G401 (cell line): ENCODE measurements around the gene FAM83E. TPM values are rescaled to one million over a fixed set of nuclear protein-coding genes. Genes with fewer than 3 reads are reported as not detected.
A peak's percentile ranks its signal among the peaks of the same experiment; 100 is the strongest.
"Not testable (repeated sequence)": the region's sequence is repeated elsewhere in the genome, so short reads cannot be mapped to it uniquely, and the experiment has no call there.

Experiments used
- DNase-seq: peaks from one replicate; pipeline ENCODE4 v3.0.0-alpha.2; 2015; ENCODE audit warnings: low spot score
- in situ Hi-C: cut with HindIII; loops from 2 replicates; pipeline ENCODE4 v1.10.0; 2016; ENCODE audit warnings: low sequenced_read_pairs, mixed read lengths
- total RNA-seq: library from RNA; depleted of rRNA; stranded (reverse); fragments of >200 nt; shearing (Covaris generic); gene quantifications from 2 replicates; pipeline ENCODE4 v1.2.3, GENCODE V29; 2014; rRNA removed

FAM83E gene
- total RNA-seq = 0.34 TPM in 1 of 2 replicates, not detected in the other

DNA sequence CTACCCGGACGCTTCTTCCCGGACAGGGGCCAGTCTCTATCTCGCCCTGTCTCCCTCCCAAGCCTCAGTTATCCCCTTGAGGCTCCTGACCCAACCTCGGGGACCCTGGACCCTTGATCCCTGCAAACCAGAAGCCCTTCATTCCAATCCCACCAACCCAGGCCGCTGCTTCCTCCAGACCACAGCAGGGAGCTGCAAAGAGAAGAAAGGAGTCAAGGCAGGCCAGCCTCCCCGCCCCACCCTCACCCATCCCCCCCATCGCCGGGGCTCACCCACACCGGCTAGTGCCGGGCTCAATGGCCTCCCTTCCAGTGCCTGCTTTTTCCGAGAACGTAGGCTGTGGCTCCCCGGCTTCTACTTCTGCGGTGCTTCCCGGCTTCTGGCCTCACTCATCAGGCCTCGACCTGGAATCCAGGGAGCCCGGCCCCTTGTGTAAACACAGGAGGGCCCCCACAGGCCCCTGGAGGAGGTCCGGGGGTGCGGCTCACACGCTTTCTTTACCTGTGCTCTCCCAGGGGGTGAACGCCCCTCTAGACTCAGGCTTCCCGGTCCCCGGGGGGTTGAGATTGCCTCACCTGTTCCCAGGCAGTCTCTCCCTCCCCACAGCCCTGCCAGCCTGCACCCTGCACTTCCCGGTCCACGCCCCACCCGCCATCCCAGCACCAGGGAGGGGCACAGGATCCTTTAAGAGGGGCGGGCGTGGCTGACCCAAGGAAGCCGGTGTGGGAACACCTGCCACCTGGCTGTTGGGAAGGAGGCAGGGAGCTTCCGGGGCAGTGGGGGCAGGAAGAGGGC is at the start of gene FAM83E:
Gene FAM83E, minus strand, starts transcription at position 641 of the 795 bp plus-strand sequence. CDS start 1,704 bp downstream, outside the sequence.
- peak; percentile 27 for DNase-seq
- in situ Hi-C loops = no loop called here

DNA sequence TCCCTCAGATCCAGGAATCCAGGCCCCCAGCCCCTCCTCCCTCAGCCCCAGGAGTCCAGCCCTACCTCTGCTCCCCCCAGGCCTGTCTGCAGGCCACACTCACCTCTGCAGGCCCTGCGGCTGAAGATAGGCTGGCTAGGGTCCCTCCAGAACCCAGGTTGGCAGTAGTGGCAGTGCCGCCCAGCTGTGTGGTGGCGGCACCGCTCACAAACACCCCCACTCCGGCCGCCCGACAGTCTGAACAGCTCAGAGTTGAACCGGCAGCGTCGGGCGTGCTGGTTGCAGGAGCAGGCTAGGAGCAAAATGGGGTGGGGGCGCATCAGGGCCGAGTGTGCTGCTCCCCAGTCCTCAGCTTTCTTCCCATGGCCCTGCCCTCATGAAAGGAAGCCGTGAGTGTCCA is 49.6 kb upstream of the FAM83E start:
- no peak for DNase-seq
- in situ Hi-C loops = no loop called here

DNA sequence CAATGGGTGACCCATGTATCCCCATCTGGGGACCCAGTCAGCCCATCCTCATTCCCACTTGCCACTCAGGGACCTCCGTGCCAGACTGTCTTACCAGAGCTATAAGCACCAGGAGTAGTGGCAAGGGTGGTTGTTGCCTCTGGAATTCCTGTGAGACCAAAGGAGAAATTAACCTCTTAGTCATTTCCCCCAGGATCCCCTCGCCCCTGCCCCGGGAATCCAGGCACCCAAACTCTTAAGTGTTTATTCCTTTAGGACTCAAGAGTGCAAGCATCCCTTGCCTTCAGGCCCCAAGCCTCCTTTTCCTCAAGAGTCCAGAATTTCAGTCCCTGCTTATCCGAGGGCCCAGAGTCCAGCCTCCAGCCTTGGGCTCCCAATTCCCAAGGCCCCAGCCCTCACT is 48.8 kb upstream of the FAM83E start:
- no peak for DNase-seq

DNA sequence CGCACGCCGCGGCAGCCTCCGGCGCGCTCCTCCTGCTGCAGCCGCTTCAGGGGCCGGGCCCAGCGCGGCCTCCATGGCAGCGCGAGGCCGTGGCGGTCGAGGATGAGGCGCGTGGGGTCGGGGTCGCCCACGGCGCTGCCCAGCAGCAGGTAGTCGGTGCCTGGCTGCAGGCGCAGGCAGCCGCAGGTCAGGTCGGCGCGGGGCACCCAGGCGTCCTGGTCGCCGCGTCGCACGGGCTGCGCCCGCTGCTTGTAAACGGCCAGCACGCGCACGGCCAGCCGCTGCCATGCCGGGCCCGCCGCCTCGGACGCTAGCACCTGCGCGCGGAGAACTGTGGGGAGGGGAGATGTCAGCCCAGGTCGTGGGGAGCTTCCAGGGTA is 46.8 kb upstream of the FAM83E start:
- in situ Hi-C loops = no loop called here
- DNase-seq = no peak

More for the DNA sequence above, 48.8 kb upstream of the FAM83E start:
- in situ Hi-C loops = no loop called here

DNA sequence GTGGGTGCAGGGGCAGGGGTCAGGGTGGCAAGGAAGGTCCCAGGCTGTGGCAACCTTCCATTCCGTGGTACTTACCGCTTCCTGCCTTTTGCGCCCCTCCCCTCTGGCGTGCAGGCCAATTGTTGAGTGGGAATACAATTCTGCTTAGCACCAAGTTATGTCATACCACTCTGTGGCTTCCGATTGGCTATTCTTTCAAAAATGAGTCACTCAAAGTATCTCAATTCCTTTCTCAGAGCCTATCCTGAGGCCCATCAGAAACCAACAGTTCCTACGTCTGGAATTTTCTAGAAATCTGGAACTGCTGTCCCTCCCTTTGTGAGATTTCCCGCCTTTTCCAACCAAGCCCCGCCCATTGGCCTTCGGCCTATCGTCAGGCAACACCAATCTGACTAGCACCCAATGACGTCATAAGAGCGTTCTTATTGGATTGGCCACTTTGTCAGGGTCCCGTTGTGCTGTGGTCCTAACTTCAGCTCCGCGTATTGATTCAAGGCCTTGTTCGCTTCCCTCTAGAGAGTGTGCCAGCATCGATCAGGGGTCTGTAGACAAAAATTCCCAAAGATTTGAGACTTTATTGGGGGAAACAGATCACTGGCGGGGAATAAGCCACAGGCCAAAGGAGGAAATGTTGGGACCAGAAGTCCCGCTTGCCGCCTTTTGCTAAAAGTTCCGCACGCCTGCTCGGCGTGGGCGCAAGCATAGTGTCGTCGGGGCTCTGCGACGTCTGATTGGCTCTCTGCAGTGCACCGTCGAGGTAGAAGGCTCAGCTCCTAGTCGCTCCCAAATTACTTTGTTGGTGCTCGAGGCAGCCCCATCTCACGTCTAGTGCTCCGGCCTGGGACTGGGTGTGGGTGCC is 46.2 kb upstream of the FAM83E start:
- DNase-seq = peak; percentile 95
- in situ Hi-C loops = no loop called here

DNA sequence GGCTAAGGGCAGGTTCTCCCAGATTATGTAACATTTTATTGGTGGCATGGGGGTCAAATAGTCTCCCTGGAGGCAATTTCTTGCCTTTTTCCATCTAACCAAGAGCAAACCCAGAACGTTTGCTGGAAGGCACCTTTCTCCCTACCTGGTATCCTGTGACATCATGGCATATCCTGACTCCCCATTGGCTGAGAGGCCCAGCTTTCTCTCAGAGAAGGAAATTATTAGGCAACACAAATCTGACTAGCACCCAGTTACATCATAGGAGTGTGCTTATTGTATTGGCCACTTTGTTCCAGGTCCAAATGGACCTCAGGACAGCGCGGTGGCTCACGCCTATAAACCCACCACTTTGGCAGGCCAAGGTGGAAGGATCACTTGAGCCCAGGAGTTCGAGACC is 44.9 kb upstream of the FAM83E start:
- peak; percentile 58 for DNase-seq
- in situ Hi-C loops = no loop called here

DNA sequence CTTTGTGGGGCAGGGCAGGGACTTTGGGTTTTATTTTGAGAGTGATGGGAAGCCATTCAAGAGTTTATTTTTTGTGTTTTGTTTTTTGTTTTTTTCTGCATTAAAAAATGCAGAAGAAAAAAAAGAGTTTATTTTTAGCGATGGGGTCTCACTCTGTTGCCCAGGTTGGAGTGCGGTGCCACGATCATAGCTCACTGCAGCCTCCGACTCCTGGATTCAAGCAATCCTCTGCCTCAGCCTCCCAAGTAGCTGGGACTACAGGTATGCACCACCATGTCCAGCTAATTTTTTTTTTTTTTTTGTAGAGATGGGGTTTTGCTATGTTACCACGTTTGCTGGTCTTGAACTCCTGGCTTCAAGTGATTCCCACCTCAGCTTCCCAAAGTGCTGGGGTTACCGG is 43.6 kb upstream of the FAM83E start:
- in situ Hi-C loops = no loop called here
- no peak for DNase-seq

DNA sequence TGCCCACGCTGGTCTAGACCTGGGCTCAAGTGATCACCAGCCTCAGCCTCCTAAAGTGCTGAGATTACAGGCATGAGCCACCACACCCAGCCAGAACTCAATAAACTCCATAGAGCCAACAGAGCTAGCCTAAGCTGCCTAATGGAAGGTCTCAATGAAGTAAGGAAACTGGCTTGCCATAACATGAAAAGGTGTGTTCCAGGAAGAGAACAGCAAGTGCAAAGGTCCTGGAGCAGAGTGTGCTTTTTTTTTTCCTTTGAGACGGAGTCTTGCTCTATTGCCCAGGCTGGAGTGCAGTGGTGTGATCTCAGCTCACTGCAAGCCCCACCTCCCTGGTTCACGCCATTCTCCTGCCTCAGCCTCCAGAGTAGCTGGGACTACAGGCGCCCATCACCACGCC is 43.0 kb upstream of the FAM83E start:
- DNase-seq, in situ Hi-C loops: not testable (repeated sequence)

DNA sequence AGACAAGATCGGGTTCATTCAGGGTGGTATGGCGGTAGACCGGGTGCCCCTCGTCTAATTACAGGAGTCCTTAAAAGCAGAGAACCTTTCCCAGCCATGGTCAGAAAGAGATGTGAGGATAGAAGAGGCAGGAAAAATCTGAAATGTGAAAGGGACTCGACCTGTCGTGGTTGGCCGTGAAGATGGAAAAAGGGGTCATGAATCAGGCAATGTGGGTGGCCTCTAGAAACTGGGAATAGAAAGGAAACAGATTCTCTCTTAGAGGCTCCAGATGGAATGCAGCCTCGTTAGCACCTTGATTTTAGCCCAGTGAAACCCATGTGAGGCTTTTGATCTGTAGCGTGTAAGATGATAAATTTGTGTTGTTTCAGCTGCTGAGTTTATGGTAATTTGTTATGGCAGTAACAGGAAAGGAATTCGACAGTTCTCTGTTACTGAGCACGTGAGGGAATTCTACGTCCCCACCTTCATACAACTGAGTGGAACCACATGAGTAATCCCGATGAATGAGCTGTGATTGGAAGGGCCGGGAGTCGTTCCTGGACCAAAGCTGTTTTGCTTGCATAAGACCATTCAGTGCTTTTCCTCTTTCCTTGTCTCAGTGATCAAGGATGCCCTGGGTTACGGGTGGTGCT is 42.1 kb upstream of the FAM83E start:
- peak; percentile 33 for DNase-seq

DNA sequence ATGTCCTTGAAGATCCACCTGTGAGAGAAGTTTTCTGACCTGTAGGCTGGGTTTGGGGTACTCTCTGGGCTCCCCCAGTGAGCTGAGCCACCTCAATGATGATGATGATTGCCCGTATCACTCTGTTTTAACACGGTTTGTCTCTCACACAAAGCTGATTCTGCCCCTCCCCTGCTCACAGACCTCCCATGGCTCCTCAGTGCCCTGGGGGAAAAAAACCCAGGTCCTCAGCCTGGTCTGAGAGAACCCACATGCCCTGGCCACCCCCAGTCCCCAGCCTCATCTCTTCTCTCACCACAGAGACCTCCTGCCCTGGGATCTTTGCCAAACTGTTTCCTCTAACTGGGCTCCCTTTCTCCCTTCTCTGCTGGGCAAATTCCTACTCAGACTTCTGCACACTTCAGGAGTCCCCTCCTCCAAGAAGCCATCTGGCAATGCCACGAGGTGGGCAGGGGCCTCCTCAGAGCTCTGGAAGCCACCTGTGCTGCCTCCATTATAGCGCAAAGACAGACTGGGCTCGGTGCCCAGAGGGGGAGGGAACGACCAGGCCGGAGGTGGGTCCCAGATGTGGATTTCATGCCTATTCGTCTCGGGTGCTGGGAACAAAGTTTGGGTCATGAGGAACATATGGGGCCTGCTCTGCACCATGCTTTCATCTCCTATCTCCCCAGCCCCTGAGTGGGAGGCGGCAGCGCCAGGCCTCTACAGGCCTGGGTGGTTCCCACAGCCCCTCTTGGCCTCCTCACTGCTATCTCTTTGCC is 39.6 kb upstream of the FAM83E start:
- in situ Hi-C loops = no loop called here
- DNase-seq = no peak

More for the DNA sequence above, 42.1 kb upstream of the FAM83E start:
- in situ Hi-C loops = no loop called here

DNA sequence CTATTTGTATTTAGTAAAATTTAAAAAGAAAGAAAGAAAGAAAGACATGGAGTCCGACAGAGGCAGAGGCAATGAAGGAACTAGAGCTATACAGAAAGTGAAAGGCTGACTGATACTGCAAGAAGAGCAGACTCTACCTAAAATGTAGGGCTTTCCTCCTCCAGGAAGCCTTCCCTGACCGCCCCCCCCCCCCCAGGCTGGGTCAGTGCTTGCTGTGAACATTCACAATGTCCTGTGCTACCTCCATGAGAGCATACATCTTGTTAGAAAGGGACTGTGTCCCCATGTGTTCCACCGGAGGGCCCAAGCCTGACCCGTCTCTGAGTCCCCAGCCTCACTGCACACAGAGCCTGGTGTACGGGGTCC is 36.8 kb upstream of the FAM83E start:
- in situ Hi-C loops = no loop called here
- DNase-seq = no peak

DNA sequence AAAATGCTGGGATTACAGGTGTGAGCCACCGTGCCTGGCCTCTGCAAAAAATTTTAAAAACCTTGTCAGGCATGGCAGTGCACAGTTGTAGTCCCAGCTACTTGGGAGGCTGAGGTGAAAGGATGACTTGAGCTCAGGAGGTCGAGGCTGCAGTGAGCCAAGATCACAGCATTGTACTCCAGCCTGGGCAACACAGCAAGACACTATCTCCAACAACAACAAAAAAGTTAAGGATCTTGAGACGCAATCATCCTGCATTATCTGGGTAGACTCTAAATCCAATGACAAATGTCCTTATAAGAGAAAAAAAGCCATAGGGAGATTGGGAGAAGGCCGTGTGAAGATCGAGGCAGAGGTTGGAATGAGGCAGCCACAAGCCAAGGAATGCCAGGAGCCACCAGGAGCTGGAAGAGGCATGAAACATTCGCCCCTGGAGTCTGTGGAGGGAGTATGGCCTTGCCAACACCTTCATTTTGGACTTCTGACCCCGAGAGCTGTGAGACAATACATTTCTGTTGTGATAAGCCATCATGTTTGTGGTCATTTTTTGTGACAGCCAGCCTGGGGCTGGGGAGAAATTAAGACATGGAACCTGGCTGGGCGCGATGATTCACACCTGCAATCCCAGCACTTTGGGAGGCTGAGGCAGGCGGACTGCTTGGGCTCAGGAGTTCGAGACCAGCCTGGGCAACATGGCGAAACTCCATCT is 36.3 kb upstream of the FAM83E start:
- in situ Hi-C loops = no loop called here

DNA sequence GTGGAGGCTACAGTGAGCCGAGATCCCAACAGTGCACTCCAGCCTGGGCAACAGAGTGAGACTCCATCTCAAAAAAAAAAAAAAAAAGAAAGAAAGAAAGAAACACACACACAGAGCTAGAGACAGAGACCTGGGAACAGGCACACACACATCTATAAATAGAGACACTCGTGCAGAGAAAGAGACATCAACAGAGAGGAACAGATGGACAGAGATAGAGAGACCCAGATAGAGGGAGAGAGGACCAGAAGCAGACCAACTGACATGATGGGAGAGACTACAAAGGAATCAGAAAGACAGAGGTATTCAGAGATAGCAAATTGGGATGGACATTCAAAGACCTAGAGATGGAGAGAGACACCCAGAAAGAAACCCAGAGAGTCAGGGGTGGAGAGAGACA is 33.3 kb upstream of the FAM83E start:
- DNase-seq = peak; percentile 87
- in situ Hi-C loops = no loop called here

More for the DNA sequence above, 36.3 kb upstream of the FAM83E start:
- no peak for DNase-seq

DNA sequence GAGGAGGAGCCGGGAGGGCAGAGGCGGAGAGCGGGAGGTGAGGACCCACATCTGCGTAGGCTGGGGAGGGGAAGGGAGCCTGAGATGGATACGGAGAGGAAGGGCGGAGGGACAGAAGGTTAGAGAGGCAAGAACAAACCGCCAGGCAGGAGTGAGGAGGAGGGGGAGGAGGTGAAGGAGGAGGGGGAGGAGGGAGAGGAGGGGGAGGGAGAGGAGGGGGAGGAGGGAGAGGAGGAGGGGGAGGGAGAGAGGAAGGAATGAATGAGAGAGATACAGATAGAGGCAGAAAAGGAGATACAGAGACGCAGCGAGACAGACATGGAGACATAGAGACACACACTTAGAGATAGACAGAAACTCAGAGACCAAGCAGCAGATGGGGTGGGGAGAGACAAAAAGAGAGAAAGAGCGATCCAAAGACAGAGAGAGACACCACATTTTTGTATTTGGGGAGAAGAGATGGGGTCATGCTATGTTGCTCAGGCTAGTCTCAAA is 31.9 kb upstream of the FAM83E start:
- in situ Hi-C loops = no loop called here
- no peak for DNase-seq

DNA sequence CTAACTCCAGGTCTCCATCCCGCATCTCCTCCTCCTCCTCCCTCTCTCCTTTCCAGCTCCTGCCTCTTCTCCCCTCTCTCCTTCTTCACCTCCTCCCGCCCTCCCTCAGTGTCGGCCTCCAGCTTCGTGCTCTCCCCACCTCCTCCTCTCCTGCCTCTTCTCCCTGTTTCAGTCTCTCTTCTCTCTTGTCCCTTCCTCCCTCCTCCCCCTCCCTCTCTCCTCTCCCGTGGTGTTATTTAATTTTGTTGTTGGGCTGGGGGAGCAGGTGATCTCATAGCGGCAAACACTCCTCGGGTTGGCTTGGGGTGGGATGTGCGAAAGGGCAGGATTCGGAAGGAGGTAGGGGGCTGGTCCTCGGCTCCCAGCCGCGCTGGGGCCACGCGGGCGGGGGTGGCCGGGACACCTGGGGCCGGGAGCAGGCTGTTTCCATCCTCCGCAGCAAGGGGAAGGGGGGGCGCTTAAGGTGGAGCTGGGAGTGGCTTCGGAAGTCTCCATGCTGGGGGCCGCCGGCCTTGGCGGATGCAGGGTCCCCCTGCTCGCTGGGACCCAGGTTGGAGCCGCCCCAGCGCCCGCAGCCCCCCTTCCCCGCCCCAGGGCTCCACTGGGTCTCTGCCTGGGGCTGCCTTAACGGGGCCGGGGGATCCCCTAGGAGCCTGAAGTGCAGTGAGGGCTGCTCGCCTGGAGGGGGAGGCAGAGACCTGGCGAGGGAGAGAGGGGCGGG is 31.3 kb upstream of the FAM83E start, which contains the start of gene CA11:
Gene CA11, minus strand, starts transcription at position 187 of the 721 bp plus-strand sequence. CDS start 555 bp downstream, outside the sequence.
- peak; percentile 96 for DNase-seq

DNA sequence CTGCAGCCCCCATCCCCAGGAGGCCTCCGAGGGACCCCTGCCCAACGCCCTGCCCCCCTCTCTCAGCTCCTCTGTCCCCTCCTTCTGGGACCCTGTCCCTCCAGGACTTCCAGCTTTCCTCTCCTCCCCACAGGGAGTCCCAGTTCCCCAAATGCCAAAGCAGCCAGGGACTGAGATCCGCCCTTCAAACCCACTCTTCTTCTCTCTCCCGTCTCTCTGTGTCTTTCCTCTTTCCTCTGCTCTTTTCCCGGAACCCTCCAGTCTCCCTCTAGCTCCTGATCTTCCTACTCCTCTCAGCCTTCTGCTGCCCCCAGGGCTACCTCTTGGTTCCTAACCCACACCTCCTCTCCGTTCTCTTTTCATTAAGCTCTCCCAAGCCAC is 30.7 kb upstream of the FAM83E start:
- no peak for DNase-seq
- in situ Hi-C loops = no loop called here

More for the DNA sequence above, 31.3 kb upstream of the FAM83E start, which contains the start of gene CA11:
- in situ Hi-C loops = no loop called here

DNA sequence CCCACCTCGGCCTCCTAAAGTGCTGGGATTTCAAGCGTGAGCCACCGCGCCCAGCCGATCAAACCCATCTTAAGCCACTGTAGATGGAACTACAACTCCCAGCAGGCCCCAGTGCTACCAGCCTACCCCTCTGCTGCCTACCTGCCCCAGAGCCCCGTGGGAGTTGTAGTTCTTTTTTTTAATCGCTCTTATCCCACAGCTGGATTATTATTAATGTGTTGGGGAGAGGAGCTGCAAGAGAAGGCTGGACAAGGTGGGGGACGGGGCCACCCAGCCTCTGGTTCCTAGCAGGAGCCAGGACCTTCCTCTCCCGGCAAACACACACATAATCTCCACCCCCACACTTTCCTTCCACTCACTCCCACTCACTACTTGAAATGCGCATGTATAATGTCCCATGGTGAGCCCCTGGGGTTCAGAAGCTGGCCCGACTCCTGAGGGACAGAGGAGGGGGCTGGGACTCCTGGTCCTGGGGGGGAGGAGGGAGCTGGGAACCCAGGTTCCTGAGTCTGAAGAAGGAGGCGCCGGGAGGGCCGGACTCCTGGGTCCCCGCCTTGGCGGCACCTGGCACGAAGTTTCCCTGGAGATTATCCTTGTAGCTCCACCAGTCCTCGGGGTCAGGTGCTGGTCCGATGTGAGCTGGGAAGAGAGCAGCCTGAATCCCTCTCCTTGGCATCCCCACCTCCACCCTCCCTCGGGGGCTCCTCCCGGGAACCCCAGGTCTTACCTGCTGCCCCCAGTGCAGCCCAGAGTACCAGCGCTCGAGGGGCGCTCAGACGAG is 30.2 kb upstream of the FAM83E start:
- DNase-seq = peak; percentile 94
- in situ Hi-C loops = no loop called here
